ENCODE measurements around the gene HDGF. TPM values are rescaled to one million over a fixed set of nuclear protein-coding genes. Genes with fewer than 3 reads are reported as not detected.
"Not testable (repeated sequence)": the region's sequence is repeated elsewhere in the genome, so short reads cannot be mapped to it uniquely, and the experiment has no call there.

HDGF gene
- total RNA-seq, 3 donors from 2014 or later (not counting 1 experiment from before 2014, with no cell fraction given) = 95.3 to 110 (median 96.6) TPM

GRCh38 chr1:156760092-156760795 is 8.8 kb upstream of the HDGF start:
- Mint-ChIP-seq H3K9me3 (no peaks in the 10 kb centered on the region), H3K36me3 (no peaks in the 10 kb centered on the region), H3K27ac (no peak overlapping the region), H3K4me3 (no peak overlapping the region), H3K27me3 (ENCODE audit: low read depth in 2 of 2) (no peaks in the 10 kb centered on the region), H3K4me1 (no peaks in the 10 kb centered on the region)
- WGBS (ENCODE audit: insufficient coverage) = 83% methylated on average over 5 of the region's 6 CpGs
- no peak for DNase-seq
- Histone ChIP-seq H3K27ac (ENCODE audit: low read length) (no peak overlapping the region), H3K4me3 (ENCODE audit: low read length) (no peak overlapping the region), H3K4me1 (ENCODE audit: control insufficient read depth, insufficient read depth, low read length) (no peaks in the 10 kb centered on the region), H3K9me3 (ENCODE audit: control insufficient read depth, insufficient read depth, low read length) (no peaks in the 10 kb centered on the region), H3K36me3 (ENCODE audit: control insufficient read depth, insufficient read depth, low read length) (no peaks in the 10 kb centered on the region), H3K27me3 (ENCODE audit: control insufficient read depth, insufficient read depth, low read length) (no peaks in the 10 kb centered on the region)
- intact Hi-C loops (cut with micrococcal nuclease) = no loop called here
- TF ChIP-seq, protein P1, sequence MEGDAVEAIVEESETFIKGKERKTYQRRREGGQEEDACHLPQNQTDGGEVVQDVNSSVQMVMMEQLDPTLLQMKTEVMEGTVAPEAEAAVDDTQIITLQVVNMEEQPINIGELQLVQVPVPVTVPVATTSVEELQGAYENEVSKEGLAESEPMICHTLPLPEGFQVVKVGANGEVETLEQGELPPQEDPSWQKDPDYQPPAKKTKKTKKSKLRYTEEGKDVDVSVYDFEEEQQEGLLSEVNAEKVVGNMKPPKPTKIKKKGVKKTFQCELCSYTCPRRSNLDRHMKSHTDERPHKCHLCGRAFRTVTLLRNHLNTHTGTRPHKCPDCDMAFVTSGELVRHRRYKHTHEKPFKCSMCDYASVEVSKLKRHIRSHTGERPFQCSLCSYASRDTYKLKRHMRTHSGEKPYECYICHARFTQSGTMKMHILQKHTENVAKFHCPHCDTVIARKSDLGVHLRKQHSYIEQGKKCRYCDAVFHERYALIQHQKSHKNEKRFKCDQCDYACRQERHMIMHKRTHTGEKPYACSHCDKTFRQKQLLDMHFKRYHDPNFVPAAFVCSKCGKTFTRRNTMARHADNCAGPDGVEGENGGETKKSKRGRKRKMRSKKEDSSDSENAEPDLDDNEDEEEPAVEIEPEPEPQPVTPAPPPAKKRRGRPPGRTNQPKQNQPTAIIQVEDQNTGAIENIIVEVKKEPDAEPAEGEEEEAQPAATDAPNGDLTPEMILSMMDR (IDR thresholded peaks at IDR 0.05) = no peak
- ATAC-seq = no peak

DNA sequence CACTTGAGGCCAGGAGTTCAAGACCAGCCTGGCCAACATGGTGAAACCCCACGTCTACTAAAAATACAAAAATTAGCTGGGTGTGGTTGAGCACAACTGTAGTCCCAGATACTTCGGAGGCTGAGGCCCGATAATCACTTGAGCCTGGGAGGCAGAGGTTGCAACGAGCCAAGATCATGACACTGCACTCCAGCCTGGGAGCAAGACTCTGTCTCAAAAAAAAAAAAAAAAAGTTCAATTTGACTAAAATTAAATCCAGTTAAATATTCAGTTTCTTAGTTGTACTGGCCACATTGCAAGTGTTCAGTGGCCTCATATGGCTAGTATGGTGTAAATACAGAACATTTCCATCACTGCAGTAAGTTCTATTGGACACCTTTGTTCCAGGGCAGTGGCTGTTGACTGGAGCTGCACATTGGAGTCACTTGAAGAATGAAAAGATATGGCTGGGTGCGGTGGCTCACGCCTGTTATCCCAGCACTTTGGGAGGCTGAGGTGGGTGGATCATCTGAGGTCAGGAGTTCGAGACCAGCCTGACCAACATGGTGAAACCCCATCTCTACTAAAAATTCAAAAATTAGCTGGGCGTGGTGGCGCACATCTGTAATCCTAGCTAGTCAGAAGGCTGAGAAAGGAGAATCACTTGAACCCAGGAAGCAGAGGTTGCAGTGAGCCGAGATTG is 6.2 kb upstream of the HDGF start:
- H3K27ac Mint-ChIP-seq; H3K36me3 Mint-ChIP-seq; H3K27ac ChIP-seq (ENCODE audit: low read length); H3K4me1 ChIP-seq (ENCODE audit: control insufficient read depth, insufficient read depth, low read length); H3K36me3 ChIP-seq (ENCODE audit: control insufficient read depth, insufficient read depth, low read length); H3K4me3 ChIP-seq (ENCODE audit: low read length); ATAC-seq; H3K4me1 Mint-ChIP-seq; DNase-seq; H3K27me3 Mint-ChIP-seq (ENCODE audit: low read depth in 2 of 2); H3K27me3 ChIP-seq (ENCODE audit: control insufficient read depth, insufficient read depth, low read length); H3K4me3 Mint-ChIP-seq; intact Hi-C loops (cut with micrococcal nuclease); H3K9me3 ChIP-seq (ENCODE audit: control insufficient read depth, insufficient read depth, low read length); H3K9me3 Mint-ChIP-seq: not testable (repeated sequence)
- WGBS (ENCODE audit: insufficient coverage) = 94% methylated on average over 9 of the region's 10 CpGs

- intact Hi-C loops (cut with micrococcal nuclease) = no loop called here
- H3K4me3 ChIP-seq (ENCODE audit: low read length) = no peak overlapping the region
- H3K27ac ChIP-seq (ENCODE audit: low read length) = no peak overlapping the region
- Mint-ChIP-seq H3K27me3 (ENCODE audit: low read depth in 2 of 2) (no peaks in the 10 kb centered on the region), H3K4me3 (no peak overlapping the region), H3K27ac (no peak overlapping the region), H3K4me1 (peaks cover 12 to 15% of the 10 kb centered on the region in 2 donors), H3K9me3 (no peaks in the 10 kb centered on the region), H3K36me3 (no peaks in the 10 kb centered on the region)
- H3K36me3 ChIP-seq (ENCODE audit: control insufficient read depth, insufficient read depth, low read length) = no peaks in the 10 kb centered on the region
- H3K27me3 ChIP-seq (ENCODE audit: control insufficient read depth, insufficient read depth, low read length) = no peaks in the 10 kb centered on the region
- no peaks in the 10 kb centered on the region for H3K9me3 ChIP-seq (ENCODE audit: control insufficient read depth, insufficient read depth, low read length)
- 94% methylated on average over 1 of the region's 1 CpG for WGBS (ENCODE audit: insufficient coverage)
- peaks cover 12% of the 10 kb centered on the region for H3K4me1 ChIP-seq (ENCODE audit: control insufficient read depth, insufficient read depth, low read length)
- DNase-seq = no peak
- ATAC-seq = no peak
- TF ChIP-seq, protein P1 (IDR thresholded peaks at IDR 0.05) = no peak
Observed at GRCh38 chr1:156756355-156756754, 4.9 kb upstream of the HDGF start.

- H3K4me1 Mint-ChIP-seq = peaks cover 15 to 16% of the 10 kb centered on the region in 2 donors
- H3K4me3 ChIP-seq (ENCODE audit: low read length) = no peak overlapping the region
- no peak overlapping the region for H3K27ac ChIP-seq (ENCODE audit: low read length)
- no peaks in the 10 kb centered on the region for H3K36me3 ChIP-seq (ENCODE audit: control insufficient read depth, insufficient read depth, low read length)
- intact Hi-C loops (cut with micrococcal nuclease) = no loop called here
- no peak overlapping the region for H3K27ac Mint-ChIP-seq
- ATAC-seq (no peak), DNase-seq (no peak)
- H3K9me3 Mint-ChIP-seq = no peaks in the 10 kb centered on the region
- no peaks in the 10 kb centered on the region for H3K27me3 ChIP-seq (ENCODE audit: control insufficient read depth, insufficient read depth, low read length)
- H3K9me3 ChIP-seq (ENCODE audit: control insufficient read depth, insufficient read depth, low read length) = no peaks in the 10 kb centered on the region
- TF ChIP-seq, protein P1 (IDR thresholded peaks at IDR 0.05) = no peak
- 67% methylated on average over 2 of the region's 5 CpGs for WGBS (ENCODE audit: insufficient coverage)
- H3K4me3 Mint-ChIP-seq = no peak overlapping the region
- no peaks in the 10 kb centered on the region for H3K27me3 Mint-ChIP-seq (ENCODE audit: low read depth in 2 of 2)
- peaks cover 17% of the 10 kb centered on the region for H3K4me1 ChIP-seq (ENCODE audit: control insufficient read depth, insufficient read depth, low read length)
- H3K36me3 Mint-ChIP-seq = no peaks in the 10 kb centered on the region
Observed at GRCh38 chr1:156755527-156755950, 4.1 kb upstream of the HDGF start.

Measured in natural killer cell (primary cell).